ENCODE data around the gene IL17B.
A peak's percentile ranks its signal among the peaks of the same experiment; 100 is the strongest.

The IL17B gene

GRCh38 chr5:149363358-149363757, 15.7 kb downstream of the IL17B start:
- H3K4me3 ChIP-seq (ENCODE audit: low read depth, low read length): no peak overlapping the region
- TF ChIP-seq CTCF (IDR thresholded peaks at IDR 0.05; ENCODE audit: low read depth, low read length, missing control alignments): no peak
- DNase-seq (ENCODE audit: low read depth): no peak

- DNase-seq (ENCODE audit: low read depth): no peak
- no peak overlapping the region for H3K4me3 ChIP-seq (ENCODE audit: low read depth, low read length)
- no peak for TF ChIP-seq CTCF (IDR thresholded peaks at IDR 0.05; ENCODE audit: low read depth, low read length, missing control alignments)
Observed at GRCh38 chr5:149362541-149362940, 16.6 kb downstream of the IL17B start.

GRCh38 chr5:149360272-149360671, 18.8 kb downstream of the IL17B start:
- no peak overlapping the region for H3K4me3 ChIP-seq (ENCODE audit: low read depth, low read length)
- DNase-seq (ENCODE audit: low read depth): no peak
- TF ChIP-seq CTCF (IDR thresholded peaks at IDR 0.05; ENCODE audit: low read depth, low read length, missing control alignments): no peak

- no peak for DNase-seq (ENCODE audit: low read depth)
- H3K4me3 ChIP-seq (ENCODE audit: low read depth, low read length): peak overlapping the region; percentile 94; the same call in 1 of the 2 replicates
- no peak for TF ChIP-seq CTCF (IDR thresholded peaks at IDR 0.05; ENCODE audit: low read depth, low read length, missing control alignments)
Observed at GRCh38 chr5:149358868-149359495, 20.1 kb downstream of the IL17B start.

GRCh38 chr5:149358294-149358651, 20.8 kb downstream of the IL17B start:
- no peak for DNase-seq (ENCODE audit: low read depth)
- no peak for TF ChIP-seq CTCF (IDR thresholded peaks at IDR 0.05; ENCODE audit: low read depth, low read length, missing control alignments)

GRCh38 chr5:149357370-149358293, 21.5 kb downstream of the IL17B start, which contains the start of gene PCYOX1L:
Gene PCYOX1L (plus strand): TSS chr5:149358046. CDS start chr5:149358069, 23 bp downstream.
- DNase-seq (ENCODE audit: low read depth): peak; percentile 83
- peak within 1 kb of the TSS; percentile 94 for H3K4me3 ChIP-seq (ENCODE audit: low read depth, low read length)
- TF ChIP-seq CTCF (IDR thresholded peaks at IDR 0.05; ENCODE audit: low read depth, low read length, missing control alignments): no peak

More at GRCh38 chr5:149358294-149358651, 20.8 kb downstream of the IL17B start:
- peak overlapping the region; percentile 94 for H3K4me3 ChIP-seq (ENCODE audit: low read depth, low read length)

All from GM12864 (cell line).